Measurements from ENCODE around the gene SLC4A1.

DNA sequence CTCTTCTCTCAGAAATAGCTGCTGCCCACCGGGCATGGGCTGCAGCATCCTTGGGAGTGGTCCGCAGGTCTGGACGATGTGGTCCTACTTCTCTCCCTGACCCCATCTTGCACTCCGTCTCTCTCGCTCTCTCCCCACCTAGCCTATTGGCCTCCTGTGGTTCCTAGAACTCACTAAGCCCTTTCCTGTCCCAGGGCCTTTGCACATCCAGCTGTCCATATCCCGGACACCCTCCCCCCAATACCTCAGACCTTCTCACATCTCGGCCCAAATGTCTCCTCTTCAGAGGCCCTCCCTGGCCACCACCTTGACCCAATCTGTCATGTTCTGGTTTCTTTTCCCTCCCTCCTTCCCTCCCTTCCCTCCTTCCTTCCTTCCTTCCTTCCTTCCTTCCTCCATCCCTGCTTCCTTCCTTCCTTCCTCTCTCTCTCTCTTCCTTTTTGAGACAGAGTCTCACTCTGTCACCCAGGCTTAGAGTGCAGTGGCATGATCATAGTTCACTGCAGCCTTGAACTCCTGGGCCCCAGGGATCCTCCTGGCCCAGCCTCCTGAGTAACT is 4.5 kb downstream of the SLC4A1 start:
- TF ChIP-seq BRCA1 (CRISPR knock-in tag; IDR thresholded peaks at IDR 0.05) (no peak), EP300 (IDR thresholded peaks at IDR 0.05; ENCODE audit: low read depth in 2 of 2, low read length in 2 of 2) (no peak), EP300 (CRISPR knock-in tag; IDR thresholded peaks at IDR 0.05; ENCODE audit: borderline replicate concordance) (no peak), MIER3 (CRISPR knock-in tag; IDR thresholded peaks at IDR 0.05; ENCODE audit: borderline replicate concordance) (no peak), JUNB (CRISPR knock-in tag; IDR thresholded peaks at IDR 0.05; ENCODE audit: borderline replicate concordance) (no peak), ARNT (IDR thresholded peaks at IDR 0.05) (no peak), SP1 (IDR thresholded peaks at IDR 0.05) (no peak), SP1 (CRISPR knock-in tag; IDR thresholded peaks at IDR 0.05) (no peak)
- TF ChIP-seq, protein P1, sequence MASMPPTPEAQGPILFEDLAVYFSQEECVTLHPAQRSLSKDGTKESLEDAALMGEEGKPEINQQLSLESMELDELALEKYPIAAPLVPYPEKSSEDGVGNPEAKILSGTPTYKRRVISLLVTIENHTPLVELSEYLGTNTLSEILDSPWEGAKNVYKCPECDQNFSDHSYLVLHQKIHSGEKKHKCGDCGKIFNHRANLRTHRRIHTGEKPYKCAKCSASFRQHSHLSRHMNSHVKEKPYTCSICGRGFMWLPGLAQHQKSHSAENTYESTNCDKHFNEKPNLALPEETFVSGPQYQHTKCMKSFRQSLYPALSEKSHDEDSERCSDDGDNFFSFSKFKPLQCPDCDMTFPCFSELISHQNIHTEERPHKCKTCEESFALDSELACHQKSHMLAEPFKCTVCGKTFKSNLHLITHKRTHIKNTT (CRISPR knock-in tag; IDR thresholded peaks at IDR 0.05) = no peak
- TF ChIP-seq, protein P2, sequence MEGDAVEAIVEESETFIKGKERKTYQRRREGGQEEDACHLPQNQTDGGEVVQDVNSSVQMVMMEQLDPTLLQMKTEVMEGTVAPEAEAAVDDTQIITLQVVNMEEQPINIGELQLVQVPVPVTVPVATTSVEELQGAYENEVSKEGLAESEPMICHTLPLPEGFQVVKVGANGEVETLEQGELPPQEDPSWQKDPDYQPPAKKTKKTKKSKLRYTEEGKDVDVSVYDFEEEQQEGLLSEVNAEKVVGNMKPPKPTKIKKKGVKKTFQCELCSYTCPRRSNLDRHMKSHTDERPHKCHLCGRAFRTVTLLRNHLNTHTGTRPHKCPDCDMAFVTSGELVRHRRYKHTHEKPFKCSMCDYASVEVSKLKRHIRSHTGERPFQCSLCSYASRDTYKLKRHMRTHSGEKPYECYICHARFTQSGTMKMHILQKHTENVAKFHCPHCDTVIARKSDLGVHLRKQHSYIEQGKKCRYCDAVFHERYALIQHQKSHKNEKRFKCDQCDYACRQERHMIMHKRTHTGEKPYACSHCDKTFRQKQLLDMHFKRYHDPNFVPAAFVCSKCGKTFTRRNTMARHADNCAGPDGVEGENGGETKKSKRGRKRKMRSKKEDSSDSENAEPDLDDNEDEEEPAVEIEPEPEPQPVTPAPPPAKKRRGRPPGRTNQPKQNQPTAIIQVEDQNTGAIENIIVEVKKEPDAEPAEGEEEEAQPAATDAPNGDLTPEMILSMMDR (CRISPR knock-in tag; IDR thresholded peaks at IDR 0.05) = no peak
- TF ChIP-seq, protein P3, sequence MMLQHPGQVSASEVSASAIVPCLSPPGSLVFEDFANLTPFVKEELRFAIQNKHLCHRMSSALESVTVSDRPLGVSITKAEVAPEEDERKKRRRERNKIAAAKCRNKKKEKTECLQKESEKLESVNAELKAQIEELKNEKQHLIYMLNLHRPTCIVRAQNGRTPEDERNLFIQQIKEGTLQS (CRISPR knock-in tag; IDR thresholded peaks at IDR 0.05) = no peak
- TF ChIP-seq, protein P4, sequence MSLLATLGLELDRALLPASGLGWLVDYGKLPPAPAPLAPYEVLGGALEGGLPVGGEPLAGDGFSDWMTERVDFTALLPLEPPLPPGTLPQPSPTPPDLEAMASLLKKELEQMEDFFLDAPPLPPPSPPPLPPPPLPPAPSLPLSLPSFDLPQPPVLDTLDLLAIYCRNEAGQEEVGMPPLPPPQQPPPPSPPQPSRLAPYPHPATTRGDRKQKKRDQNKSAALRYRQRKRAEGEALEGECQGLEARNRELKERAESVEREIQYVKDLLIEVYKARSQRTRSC (CRISPR knock-in tag; IDR thresholded peaks at IDR 0.05; ENCODE audit: low read depth) = no peak
- TF ChIP-seq, protein P5, sequence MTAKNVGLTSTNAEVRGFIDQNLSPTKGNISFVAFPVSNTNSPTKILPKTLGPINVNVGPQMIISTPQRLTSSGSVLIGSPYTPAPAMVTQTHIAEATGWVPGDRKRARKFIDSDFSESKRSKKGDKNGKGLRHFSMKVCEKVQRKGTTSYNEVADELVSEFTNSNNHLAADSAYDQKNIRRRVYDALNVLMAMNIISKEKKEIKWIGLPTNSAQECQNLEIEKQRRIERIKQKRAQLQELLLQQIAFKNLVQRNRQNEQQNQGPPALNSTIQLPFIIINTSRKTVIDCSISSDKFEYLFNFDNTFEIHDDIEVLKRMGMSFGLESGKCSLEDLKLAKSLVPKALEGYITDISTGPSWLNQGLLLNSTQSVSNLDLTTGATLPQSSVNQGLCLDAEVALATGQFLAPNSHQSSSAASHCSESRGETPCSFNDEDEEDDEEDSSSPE (CRISPR knock-in tag; IDR thresholded peaks at IDR 0.05) = no peak
